DOHH2 (cell line): ENCODE data around the gene PRCD.
"Not testable (repeated sequence)": the region's sequence is repeated elsewhere in the genome, so short reads cannot be mapped to it uniquely, and the experiment has no call there.

Experiments
- H3F3A ChIP-seq: fragments of 200-600 bp; sonication (generic), shearing (Covaris generic); 2 replicates; pipeline ENCODE4 v1.6.0; 2016; ENCODE audit warnings: antibody characterized with exemption, mild to moderate bottlenecking; ENCODE audit not compliant: control insufficient read depth, insufficient read depth
- H3K27ac ChIP-seq: fragments of 200-600 bp; sonication (generic); 2 replicates; pipeline ENCODE4 v1.5.1; 2014; ENCODE audit warnings: low read depth, mild to moderate bottlenecking, low read length, moderate library complexity
- H3K27me3 ChIP-seq: fragments of 200-600 bp; sonication (generic); 2 replicates; pipeline ENCODE4 v1.6.1; 2014; ENCODE audit warnings: mild to moderate bottlenecking, low read length, mixed read lengths; ENCODE audit not compliant: control insufficient read depth
- H3K36me3 ChIP-seq: fragments of 200-600 bp; sonication (generic); 2 replicates; pipeline ENCODE4 v1.6.1; 2014; ENCODE audit warnings: mild to moderate bottlenecking, low read length, moderate library complexity, mixed read lengths; ENCODE audit not compliant: control insufficient read depth
- H3K4me1 ChIP-seq: fragments of 200-600 bp; sonication (generic); 2 replicates; pipeline ENCODE4 v1.6.1; 2014; ENCODE audit warnings: mild to moderate bottlenecking, low read length, mixed read lengths; ENCODE audit not compliant: control insufficient read depth
- H3K4me2 ChIP-seq: fragments of 200-600 bp; sonication (generic); 2 replicates; pipeline ENCODE4 v1.6.0; 2014; ENCODE audit warnings: mild to moderate bottlenecking, low read length, moderate library complexity
- H3K4me3 ChIP-seq: fragments of 200-600 bp; sonication (generic); 2 replicates; pipeline ENCODE4 v1.5.1; 2014; ENCODE audit warnings: mild to moderate bottlenecking, low read length, mixed read lengths
- H3K79me2 ChIP-seq: fragments of 200-600 bp; sonication (generic); 2 replicates; pipeline ENCODE4 v1.6.1; 2014; ENCODE audit warnings: mild to moderate bottlenecking, low read length, mixed read lengths; ENCODE audit not compliant: control insufficient read depth
- H3K9me2 ChIP-seq: fragments of 200-600 bp; sonication (generic); replicated peaks from 2 replicates; pipeline ENCODE4 v1.6.1; 2014; ENCODE audit warnings: mild to moderate bottlenecking, low read length, mixed read lengths; ENCODE audit not compliant: control insufficient read depth
- H3K9me3 ChIP-seq: fragments of 200-600 bp; sonication (generic); 2 replicates; pipeline ENCODE4 v1.6.1; 2014; ENCODE audit warnings: antibody characterized with exemption, low read length, mixed read lengths; ENCODE audit not compliant: control insufficient read depth, insufficient read depth
- H4K20me1 ChIP-seq: fragments of 200-600 bp; sonication (generic); 2 replicates; pipeline ENCODE4 v1.6.0; 2014; ENCODE audit warnings: low read depth, mild to moderate bottlenecking, antibody characterized with exemption, low read length, moderate library complexity; ENCODE audit not compliant: control insufficient read depth, insufficient read depth
- EZH2phosphoT487 ChIP-seq: fragments of 200-600 bp; sonication (generic); IDR thresholded peaks from 2 replicates; pipeline ENCODE4 v1.6.1; 2017; ENCODE audit warnings: borderline replicate concordance, mild to moderate bottlenecking, antibody characterized with exemption, low read length, moderate library complexity, mixed read lengths
- TF ChIP-seq, protein P1 (sequence below): fragments of 200-600 bp; sonication (generic); IDR thresholded peaks from one replicate; pipeline ENCODE4 v1.5.1; 2014; ENCODE audit warnings: antibody characterized with exemption, mild to moderate bottlenecking, low read depth, low read length; ENCODE audit not compliant: poor library complexity, severe bottlenecking

The PRCD gene

DNA sequence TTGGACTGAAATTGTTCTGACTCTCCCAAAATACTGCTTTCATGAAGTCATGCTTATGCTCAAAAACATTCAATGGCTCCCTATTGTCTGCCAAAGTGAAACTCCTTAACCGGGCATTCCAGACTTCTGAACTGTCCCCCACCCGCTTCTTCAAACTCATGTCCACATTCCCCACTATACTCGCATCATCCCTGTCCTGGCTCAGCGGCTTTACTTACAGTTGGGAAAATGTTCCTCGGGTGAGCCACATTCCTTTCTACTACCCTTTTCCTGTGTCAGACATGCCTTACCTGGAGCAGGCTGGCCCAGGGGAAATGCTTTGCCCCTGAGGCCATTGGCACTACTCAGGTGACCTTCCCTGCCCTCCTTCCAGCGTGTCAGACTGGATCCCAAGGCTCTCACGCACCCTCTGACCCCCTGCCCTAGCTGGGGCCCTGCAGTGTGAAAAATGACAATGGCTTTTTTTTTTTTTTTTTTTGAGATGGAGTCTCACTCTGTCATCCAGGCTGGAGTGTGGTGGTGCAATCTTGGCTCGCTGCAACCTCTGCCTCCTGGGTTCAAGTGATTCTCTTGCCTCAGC is 7.7 kb upstream of the PRCD start:
- Histone ChIP-seq H3K36me3 (no peaks in the 10 kb centered on the region), H3K9me2 (no peaks in the 10 kb centered on the region)

DNA sequence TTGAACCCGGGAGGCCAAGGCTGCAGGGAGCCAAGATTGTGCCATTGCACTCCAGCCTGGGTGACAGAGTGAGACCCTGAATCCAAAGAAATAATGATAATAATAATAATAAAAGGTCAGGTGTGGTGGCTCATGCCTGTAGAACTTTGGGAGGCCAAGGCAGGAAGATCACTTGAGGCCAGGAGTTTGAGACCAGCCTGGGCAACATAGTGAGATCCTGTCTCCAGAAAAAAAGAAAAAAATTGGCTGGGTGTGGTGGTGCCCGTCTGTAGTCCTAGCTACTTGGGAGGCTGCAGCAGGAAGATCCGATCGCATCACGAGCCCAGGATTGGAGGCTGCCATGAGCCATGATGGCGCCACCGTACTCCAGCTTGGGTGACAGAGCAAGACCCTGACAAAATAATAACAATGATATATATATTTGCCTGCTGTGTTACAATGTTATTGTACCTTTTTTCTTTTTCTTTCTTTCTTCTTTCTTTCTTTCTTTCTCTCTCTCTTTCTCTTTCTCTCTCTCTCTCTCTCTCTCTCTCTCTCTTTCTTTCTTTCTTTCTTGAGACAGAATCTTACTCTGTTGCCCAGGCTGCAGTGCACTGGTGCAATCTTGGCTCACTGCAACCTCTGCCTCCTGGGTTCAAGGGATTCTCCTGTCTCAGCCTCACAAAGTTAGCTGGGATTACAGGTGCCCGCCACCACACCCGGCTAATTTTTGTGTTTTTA is 6.0 kb upstream of the PRCD start:
- peaks cover 11% of the 10 kb centered on the region for H3K4me1 ChIP-seq
- H3K4me2 ChIP-seq, H4K20me1 ChIP-seq, H3K36me3 ChIP-seq, H3K27ac ChIP-seq, H3K79me2 ChIP-seq, H3K9me3 ChIP-seq, H3K9me2 ChIP-seq, H3F3A ChIP-seq, H3K4me3 ChIP-seq, H3K27me3 ChIP-seq: not testable (repeated sequence)

More for the DNA sequence above, 7.7 kb upstream of the PRCD start:
- Histone ChIP-seq H3K4me3 (no peak overlapping the region), H3K27ac (no peak overlapping the region), H3K9me3 (no peaks in the 10 kb centered on the region), H3K79me2 (no peaks in the 10 kb centered on the region), H3K4me2 (no peak overlapping the region), H3K4me1 (peaks cover 27% of the 10 kb centered on the region), H4K20me1 (no peaks in the 10 kb centered on the region), H3K27me3 (no peaks in the 10 kb centered on the region), H3F3A (no peaks in the 10 kb centered on the region)
- TF ChIP-seq EZH2phosphoT487 = no peak
- TF ChIP-seq, protein P1, sequence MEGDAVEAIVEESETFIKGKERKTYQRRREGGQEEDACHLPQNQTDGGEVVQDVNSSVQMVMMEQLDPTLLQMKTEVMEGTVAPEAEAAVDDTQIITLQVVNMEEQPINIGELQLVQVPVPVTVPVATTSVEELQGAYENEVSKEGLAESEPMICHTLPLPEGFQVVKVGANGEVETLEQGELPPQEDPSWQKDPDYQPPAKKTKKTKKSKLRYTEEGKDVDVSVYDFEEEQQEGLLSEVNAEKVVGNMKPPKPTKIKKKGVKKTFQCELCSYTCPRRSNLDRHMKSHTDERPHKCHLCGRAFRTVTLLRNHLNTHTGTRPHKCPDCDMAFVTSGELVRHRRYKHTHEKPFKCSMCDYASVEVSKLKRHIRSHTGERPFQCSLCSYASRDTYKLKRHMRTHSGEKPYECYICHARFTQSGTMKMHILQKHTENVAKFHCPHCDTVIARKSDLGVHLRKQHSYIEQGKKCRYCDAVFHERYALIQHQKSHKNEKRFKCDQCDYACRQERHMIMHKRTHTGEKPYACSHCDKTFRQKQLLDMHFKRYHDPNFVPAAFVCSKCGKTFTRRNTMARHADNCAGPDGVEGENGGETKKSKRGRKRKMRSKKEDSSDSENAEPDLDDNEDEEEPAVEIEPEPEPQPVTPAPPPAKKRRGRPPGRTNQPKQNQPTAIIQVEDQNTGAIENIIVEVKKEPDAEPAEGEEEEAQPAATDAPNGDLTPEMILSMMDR = no peak

- Histone ChIP-seq H3K79me2 (no peaks in the 10 kb centered on the region), H3K36me3 (no peaks in the 10 kb centered on the region), H3K27ac (no peak overlapping the region), H3K4me2 (no peak overlapping the region), H3K4me1 (no peaks in the 10 kb centered on the region), H3K9me3 (no peaks in the 10 kb centered on the region), H3F3A (no peaks in the 10 kb centered on the region), H4K20me1 (no peaks in the 10 kb centered on the region), H3K9me2 (no peaks in the 10 kb centered on the region), H3K27me3 (peaks cover 14% of the 10 kb centered on the region), H3K4me3 (no peak overlapping the region)
- TF ChIP-seq, protein P1 = no peak
- no peak for TF ChIP-seq EZH2phosphoT487
Observed at GRCh38 chr17:76534831-76535732, 4.8 kb upstream of the PRCD start.
